GM12864 (cell line): ENCODE measurements around the gene TRPM8.

ENCODE experiments used
- DNase-seq: peaks from one replicate; pipeline ENCODE4 v3.0.0-alpha.2; 2011; ENCODE audit warnings: low read depth
- H3K4me3 ChIP-seq: 2 replicates; pipeline ENCODE4 v1.5.1; 2011; ENCODE audit warnings: mild to moderate bottlenecking, low read depth, low read length, control low read depth
- TF ChIP-seq, protein P1 (sequence below): IDR thresholded peaks from 2 replicates; pipeline ENCODE4 v1.5.1; 2011; ENCODE audit warnings: low read depth, mild to moderate bottlenecking, moderate library complexity, low read length, control low read depth, inconsistent platforms; ENCODE audit errors: missing control alignments

The TRPM8 gene

DNA sequence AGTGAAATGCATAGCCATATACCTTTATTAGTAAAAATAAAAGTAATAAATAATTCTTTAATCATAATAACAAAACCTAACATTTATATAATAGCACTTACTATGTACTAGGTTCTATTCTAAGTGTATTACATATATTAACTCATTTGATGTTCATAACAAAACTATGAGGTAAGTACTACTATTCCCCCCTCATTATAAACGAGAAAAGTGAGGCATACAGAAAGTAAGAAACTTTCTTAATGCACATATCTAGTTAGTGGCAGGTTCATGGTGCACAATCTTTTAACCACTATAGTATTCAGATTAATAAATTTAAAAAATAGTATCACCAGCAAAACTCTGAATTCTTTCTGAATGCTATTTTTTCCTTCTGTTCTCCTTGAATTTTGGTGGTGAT lies 27.5 kb downstream of the TRPM8 start:
- TF ChIP-seq, protein P1, sequence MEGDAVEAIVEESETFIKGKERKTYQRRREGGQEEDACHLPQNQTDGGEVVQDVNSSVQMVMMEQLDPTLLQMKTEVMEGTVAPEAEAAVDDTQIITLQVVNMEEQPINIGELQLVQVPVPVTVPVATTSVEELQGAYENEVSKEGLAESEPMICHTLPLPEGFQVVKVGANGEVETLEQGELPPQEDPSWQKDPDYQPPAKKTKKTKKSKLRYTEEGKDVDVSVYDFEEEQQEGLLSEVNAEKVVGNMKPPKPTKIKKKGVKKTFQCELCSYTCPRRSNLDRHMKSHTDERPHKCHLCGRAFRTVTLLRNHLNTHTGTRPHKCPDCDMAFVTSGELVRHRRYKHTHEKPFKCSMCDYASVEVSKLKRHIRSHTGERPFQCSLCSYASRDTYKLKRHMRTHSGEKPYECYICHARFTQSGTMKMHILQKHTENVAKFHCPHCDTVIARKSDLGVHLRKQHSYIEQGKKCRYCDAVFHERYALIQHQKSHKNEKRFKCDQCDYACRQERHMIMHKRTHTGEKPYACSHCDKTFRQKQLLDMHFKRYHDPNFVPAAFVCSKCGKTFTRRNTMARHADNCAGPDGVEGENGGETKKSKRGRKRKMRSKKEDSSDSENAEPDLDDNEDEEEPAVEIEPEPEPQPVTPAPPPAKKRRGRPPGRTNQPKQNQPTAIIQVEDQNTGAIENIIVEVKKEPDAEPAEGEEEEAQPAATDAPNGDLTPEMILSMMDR: no peak
- no peak for DNase-seq
- no peak overlapping the region for H3K4me3 ChIP-seq

DNA sequence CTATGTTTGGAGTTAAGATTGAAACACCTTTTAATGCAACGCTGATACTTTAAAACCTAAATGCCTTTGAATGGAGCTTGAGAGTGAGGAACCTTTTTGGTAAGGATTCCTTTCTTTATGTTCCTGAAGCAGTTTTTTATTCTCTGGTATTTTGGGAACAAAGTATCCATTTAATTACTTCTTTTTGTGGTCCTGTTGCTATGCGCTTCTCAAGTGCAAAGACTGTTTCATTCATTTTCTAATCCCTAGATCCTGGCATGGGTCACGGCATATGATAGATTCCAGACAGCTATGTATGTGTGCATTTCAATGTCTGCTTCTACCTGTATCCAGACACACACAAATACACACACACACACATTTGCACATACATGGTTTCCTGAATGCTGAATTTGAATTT lies 28.0 kb downstream of the TRPM8 start:
- H3K4me3 ChIP-seq: no peak overlapping the region
- no peak for DNase-seq
- TF ChIP-seq, protein P1: no peak

DNA sequence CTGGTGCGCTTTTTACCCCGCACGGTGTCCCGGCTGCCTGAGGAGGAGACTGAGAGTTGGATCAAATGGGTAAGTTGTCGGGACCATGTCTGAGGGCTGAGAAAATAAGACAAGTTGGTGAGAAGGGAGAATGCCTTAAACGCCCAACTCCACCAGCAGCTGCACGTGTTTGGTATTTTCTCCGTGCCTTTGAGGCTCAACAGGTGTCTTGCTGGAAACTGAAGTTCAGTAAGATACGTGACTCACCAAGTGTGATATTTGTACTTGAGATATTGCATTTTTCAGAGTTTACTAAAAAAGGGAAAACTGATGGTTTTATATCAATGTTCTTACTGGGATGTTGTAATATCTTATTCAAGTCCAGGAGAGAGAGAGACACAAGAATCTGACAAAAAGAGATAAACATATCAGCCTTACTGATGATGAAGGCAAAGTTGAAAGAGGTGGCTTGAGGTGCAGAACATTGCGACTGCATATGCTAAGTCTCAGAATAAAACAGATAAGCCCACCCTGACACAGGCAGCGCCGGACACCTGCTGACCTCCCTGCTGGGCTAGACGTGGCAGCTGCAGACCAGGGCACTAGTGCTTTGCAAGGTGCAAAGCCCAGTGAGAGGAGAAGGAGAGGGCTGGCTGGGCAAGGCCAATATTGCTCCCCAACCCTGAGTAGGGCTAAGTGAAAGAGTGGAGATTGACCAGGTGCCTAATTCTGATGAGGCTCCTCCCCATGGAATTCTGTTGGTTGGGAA lies 33.1 kb downstream of the TRPM8 start:
- no peak overlapping the region for H3K4me3 ChIP-seq
- TF ChIP-seq, protein P1: no peak
- no peak for DNase-seq

DNA sequence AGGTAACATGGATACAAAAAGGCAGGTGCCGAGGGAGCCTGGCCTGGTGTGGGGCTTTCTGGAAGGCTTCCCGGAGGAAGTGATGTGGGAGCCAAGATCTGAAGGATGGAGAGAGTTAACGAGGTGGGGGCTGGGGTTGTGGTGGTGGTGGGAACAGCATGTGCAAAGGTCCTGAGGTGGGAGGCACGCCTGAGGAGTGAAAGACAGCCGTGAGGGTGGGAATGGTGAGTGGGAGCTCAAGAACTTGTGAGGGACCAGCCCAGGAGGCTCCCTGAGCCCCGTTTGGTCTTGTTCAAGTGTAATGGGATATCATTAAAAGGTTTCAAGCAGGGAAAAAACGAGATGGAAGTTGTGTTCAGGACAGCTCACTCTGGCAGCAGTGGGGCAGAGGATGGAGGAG lies 35.2 kb downstream of the TRPM8 start:
- H3K4me3 ChIP-seq: no peak overlapping the region
- TF ChIP-seq, protein P1: no peak
- DNase-seq: no peak

DNA sequence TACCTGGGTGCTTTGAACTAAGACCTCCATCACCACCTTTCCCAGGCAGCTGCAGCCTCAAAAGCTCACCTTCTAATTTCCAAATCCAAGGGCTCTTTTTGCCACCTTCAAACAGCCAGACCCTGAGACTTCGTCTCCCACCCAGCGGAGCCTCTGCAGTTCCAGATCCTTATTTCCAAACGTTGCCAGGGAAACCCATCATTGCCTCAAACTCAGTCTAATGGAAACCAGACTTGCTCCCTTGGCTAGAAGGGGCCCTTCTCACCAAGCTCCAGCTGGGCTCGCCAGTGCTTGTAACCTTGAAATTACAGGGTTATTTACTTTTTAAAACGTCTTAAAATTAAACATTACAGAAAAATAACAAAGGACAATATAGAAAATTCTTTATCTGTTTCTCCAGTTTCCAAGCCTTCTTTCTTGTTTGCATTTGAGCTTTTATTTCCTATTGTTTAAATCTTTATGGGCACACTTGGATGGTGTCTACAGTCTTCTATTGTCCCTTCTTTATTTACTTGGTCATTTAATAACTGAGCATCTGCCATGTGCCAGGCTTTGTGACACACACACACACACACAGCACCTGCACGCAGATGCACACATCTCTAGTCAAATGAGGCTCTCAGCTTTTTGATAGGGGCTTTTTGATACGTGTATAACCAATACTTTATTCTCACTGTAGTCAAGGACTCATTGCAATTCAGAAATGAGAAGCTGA lies 36.1 kb downstream of the TRPM8 start:
- H3K4me3 ChIP-seq: no peak overlapping the region
- no peak for DNase-seq
- TF ChIP-seq, protein P1: no peak

DNA sequence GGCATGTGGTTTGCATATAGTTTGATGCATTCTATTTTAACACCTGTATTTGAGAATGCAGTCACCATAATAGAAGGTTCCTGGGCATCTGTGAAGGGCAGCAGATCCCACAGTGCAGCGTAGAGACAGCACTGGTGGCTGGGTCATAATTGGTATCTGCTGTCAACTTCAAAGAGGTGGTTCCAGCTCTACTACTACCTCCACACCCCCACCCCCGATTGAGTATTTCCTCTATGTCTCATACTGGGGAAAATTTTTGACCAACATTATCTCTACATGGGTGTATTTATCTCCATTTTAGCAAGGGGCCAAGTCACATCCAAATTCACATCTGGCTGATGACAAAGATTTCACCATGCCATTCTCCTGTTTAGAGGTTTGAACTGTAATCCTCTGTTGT lies 43.0 kb downstream of the TRPM8 start:
- no peak overlapping the region for H3K4me3 ChIP-seq
- no peak for DNase-seq
- TF ChIP-seq, protein P1: no peak
